GM12874 (cell line): ENCODE data around the gene SMYD3.

Experiments used
- TF ChIP-seq, protein P1 (sequence below): IDR thresholded peaks from 2 replicates; pipeline ENCODE4 v1.5.1; 2011; ENCODE audit warnings: low read depth, mild to moderate bottlenecking, control low read depth, low read length, moderate library complexity; ENCODE audit not compliant: insufficient read depth

SMYD3 gene

DNA sequence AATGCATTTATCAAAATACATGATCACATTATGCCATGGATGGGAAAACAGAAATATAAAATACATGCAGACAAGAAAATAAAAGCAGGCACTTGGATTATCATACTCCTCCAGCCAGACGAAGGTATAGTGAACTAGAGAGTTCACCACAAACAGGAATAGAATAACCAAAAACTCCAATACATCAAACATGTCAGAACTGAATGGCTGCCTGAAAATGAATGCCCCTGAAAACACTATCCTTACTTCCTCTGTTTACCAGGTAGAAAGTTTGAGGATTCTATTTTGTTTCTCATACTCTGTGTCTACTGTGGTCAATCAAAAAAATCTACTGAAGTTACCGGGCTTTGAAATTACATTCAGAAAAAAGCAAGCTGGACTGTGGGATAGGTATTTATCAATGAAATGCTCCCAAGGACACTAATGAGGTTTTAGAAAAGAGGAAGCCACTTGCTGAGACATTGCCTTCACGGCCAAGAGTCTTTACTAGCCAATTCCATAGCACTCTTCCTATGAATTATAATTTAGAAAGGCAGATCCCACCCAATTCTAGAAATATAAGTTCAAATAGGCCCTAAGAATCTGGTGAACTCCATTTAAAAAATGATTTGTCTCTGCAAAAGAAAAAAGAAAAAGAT is 197.7 kb downstream of the SMYD3 start:
- TF ChIP-seq, protein P1, sequence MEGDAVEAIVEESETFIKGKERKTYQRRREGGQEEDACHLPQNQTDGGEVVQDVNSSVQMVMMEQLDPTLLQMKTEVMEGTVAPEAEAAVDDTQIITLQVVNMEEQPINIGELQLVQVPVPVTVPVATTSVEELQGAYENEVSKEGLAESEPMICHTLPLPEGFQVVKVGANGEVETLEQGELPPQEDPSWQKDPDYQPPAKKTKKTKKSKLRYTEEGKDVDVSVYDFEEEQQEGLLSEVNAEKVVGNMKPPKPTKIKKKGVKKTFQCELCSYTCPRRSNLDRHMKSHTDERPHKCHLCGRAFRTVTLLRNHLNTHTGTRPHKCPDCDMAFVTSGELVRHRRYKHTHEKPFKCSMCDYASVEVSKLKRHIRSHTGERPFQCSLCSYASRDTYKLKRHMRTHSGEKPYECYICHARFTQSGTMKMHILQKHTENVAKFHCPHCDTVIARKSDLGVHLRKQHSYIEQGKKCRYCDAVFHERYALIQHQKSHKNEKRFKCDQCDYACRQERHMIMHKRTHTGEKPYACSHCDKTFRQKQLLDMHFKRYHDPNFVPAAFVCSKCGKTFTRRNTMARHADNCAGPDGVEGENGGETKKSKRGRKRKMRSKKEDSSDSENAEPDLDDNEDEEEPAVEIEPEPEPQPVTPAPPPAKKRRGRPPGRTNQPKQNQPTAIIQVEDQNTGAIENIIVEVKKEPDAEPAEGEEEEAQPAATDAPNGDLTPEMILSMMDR: no peak

DNA sequence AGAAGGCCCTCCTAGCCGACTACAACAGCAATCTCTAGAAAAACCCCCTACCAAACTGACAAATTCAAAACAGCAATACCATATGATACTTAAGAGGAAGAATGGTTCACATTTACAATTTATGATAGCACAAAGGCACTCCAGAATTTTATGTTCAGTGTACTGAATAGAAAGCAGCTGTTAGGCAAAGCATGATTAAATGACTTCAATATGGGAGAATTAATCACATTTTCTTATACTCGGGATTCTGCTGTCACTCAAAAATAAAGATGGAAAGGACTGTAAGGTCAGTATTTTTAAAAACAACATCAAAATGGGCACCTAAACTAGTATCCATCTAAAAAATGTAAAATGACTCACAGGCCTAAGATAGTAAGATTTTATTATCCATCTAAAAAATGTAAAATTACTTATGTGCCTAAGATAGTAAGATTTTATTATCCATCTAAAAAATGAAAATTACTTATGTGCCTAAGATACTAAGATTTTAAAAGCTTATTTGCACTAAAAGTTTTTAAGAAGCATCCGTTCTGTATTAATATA is 198.5 kb downstream of the SMYD3 start:
- TF ChIP-seq, protein P1: no peak

DNA sequence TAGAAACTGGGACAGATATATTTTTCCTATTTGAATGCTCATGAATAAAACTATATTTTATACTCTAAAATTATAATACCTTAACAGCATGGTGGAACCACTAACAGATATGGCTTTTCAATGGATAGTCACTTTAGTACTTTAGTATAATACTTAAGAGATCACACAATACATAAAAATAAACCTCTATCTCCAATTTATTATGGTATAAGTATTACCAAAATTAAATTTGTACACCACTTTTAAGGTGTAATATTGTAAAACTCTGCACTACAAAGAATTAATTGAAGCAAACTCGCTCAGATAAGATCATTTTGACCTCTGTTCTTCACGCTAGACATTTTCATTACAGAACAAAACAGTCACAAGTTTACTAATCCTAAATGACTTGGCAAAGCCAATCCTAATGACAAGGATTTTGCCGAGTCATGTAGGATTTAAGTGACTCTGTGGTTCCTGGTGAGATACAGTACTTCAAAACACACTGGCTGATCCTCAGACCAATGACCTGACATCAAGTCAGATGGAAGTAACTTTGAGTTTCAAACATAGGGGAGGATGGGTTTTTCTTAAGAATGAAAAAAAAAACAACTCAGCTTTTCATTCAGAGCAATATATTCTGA is 200.6 kb downstream of the SMYD3 start:
- TF ChIP-seq, protein P1: no peak

DNA sequence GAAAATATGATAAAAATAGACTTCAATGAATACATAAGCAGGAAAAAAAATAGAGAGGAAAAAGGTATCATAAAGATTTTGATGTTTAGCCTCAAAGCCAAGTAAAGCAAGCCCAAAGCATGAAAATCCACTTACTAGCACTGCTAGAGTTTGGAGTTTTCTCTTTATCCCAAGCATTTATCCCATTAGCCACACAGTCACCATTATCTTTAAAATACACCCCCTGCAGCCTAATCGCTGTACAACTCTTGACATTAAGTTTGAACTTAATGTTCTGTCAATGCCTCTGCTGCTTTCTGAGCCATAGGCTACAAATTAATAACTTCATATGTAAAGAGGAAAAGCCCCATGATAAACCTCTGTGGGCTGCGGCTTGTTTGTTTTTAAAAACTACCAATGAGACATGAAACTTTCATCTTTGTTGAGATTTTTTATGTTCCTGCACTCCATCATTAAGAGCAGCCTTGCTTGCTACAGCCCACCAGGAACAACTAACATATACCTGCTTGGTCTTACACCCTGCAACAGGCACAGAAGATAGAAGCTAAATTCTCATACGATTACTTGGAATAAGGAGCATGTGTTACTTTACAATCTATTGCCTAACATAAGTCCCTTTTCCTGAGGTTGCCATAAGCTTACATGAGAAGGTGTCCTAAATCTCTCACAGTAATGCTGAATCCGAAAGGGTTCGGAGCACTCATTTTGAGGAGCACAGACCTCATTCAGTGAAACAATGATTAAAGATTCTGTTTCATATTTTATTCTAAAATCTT is 202.4 kb downstream of the SMYD3 start:
- TF ChIP-seq, protein P1: no peak

DNA sequence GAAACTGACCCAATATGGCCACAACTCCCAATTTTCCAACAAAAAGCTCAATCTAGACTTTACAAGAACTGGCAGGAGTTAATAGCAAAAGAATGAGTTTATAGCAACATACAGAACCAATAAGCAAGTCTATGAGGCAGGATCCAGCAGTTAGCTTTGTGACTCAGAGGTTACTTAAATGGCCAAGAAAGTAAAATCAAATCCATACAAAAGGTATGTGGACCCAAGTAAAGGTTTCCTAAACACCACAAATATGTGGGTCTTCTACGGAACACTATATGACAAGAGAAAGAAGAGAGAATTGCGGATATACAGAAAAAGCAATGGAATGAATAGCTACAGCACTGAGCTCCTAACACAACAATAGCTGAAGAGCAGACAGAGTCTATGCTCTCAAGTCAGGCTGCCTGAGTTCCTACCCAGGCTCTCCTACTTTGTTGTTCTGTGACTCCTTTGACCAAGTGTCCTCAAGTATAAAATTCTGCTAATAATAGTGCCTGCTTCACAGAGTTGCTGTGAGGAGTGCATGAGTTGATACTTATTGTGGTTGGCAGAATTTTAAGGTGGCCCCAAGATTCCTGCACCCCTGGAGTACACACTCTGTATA is 204.3 kb downstream of the SMYD3 start:
- TF ChIP-seq, protein P1: no peak

DNA sequence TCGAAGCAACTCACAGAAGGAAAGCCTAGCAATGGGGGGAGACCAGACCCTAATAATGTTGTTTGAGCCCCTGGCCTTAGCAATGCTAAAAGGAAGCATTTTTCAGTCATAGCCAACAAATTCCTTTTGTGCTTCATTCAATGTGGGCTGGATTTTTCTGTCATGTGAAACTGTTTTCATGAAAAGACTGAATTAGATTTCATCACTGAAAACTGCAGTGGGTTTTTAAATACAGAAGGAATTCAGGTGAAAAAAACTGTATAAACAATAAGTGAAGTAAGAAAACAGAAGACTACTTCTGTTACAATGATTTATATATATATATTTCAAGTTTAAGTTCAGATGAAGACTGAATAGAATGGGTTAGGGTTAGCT is 204.8 kb downstream of the SMYD3 start:
- TF ChIP-seq, protein P1: no peak
